Measurements from ENCODE around the gene MSRB3.
"Not testable (repeated sequence)": the region's sequence is repeated elsewhere in the genome, so short reads cannot be mapped to it uniquely, and the experiment has no call there.

MSRB3 gene

DNA sequence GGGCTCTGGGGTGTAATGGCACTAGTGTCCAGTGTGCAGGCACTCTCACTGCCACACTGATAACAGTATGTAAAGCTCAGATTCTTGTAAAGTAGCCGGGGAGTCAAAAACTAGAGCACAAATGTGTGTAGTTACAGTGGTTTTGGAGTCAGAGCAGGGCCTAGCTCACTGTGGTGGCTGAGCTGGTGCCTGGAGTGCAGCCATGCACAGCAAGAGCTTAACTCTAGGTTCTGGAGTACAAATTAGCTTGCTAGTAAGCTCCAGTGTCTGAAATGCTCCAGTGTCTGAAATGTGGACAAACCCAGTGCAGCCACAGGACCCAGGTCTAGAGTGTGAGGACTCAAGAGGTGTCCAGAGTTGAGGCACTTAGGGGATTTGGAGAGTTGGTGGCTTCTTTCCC is 149.2 kb downstream of the MSRB3 start:
- ATAC-seq (no peak), DNase-seq (ENCODE audit: low spot score in 2 of 2) (no peak)
- Mint-ChIP-seq H3K27ac (no peak overlapping the region), H3K4me1 (no peaks in the 10 kb centered on the region), H3K9me3 (no peaks in the 10 kb centered on the region), H3K4me3 (no peak overlapping the region), H3K36me3 (no peaks in the 10 kb centered on the region)

DNA sequence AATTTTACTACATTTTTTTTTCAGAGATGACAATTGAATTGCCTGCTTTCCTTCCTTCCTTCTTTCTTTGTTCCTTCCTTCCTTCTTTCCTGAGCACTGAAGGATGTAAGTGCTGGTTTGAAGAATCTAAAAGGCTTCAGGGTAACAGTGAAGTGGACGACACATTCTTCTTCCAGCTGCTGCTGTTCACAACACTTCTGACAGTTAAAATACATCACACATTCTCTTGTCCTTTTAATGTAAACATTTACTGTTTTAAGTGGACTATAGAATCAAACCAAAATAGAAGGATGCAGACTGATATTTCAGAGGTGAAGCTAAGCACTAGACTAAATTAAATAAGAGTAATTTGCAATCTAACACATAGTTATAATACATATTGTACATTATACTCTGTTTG is 151.5 kb downstream of the MSRB3 start:
- no peak for DNase-seq (ENCODE audit: low spot score in 2 of 2)
- Mint-ChIP-seq H3K9me3 (peaks cover 3% of the 10 kb centered on the region), H3K36me3 (no peaks in the 10 kb centered on the region), H3K4me3 (no peak overlapping the region), H3K4me1 (no peaks in the 10 kb centered on the region), H3K27ac (no peak overlapping the region)
- no peak for ATAC-seq

DNA sequence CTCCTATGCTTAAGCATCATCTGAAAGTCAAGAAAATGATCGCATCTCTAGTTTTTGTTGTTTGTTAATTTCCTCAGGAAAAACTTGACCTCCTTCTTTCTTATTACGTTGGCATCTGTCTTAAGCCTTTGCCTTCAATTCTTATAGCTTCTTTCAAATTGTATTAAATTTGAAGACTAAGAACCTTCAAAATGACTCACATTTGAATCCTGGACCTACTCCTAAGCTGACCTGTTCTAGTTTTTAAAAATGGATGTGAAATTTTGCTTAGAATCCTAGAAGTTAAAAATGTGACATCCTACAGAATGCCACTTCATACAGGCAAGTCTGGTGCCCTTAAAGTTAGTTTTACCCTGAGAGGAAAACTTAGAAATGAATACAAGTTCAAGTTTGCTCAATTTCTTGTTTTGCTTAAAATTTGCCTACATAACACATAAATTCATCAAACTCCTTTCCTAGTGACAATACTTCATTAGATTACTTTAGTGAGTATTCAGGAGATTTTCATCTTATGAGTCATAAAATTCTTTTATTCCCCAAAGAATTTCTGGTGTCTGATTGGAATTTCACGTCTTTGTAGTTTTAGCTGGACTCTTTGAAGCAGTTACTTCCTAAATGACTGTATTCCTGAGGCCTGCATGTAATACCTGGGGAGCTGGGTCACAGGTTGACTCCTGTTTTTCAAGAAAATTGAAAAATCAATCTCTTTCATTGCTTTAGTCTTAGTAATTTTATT is 152.3 kb downstream of the MSRB3 start:
- Mint-ChIP-seq H3K9me3 (peaks cover 3% of the 10 kb centered on the region), H3K4me1 (no peaks in the 10 kb centered on the region), H3K4me3 (no peak overlapping the region), H3K27ac (no peak overlapping the region), H3K36me3 (no peaks in the 10 kb centered on the region)
- DNase-seq (ENCODE audit: low spot score in 2 of 2) (no peak), ATAC-seq (no peak)

DNA sequence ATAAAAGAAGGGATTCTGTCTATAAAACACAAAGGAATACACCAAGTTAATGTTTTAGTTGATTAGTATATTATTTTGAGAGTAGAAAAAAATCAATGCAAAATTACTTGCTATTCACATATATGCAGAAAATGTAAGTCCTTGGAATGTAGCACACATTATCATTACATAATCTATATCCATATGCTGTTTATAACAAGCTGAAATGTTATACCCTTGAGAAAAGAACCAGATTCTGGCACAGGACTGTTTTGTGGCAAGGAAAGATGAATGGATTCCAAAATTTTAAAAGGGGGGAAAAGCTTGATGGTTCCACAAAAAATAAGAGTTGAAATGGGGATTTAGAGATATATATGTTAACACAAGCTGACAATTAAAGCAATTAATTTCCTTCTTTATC is 153.6 kb downstream of the MSRB3 start:
- H3K9me3 Mint-ChIP-seq, result peaks cover 3% of the 10 kb centered on the region
- no peak overlapping the region for H3K27ac Mint-ChIP-seq
- ATAC-seq (no peak), DNase-seq (ENCODE audit: low spot score in 2 of 2) (no peak)
- no peaks in the 10 kb centered on the region for H3K4me1 Mint-ChIP-seq
- H3K4me3 Mint-ChIP-seq, result no peak overlapping the region
- H3K36me3 Mint-ChIP-seq, result no peaks in the 10 kb centered on the region

DNA sequence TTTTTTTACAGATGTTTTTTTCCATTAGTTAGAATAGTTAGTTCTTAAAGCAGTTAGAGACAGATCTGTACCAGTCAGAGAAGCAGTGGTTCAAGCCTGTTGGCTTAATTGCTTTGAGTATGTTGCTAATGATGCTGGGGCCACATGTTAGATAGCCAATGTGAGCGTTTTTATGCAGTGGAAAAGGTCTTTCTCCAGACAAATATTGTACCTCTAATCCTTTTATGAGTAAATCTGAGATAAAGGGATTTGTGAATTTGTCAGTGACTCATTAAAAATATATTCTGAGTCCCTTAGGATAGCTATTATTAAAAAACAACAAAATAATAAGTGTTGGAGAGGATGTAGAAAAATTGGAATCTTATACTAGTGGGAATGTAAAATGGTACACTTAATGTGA is 154.2 kb downstream of the MSRB3 start:
- no peaks in the 10 kb centered on the region for H3K4me1 Mint-ChIP-seq
- DNase-seq (ENCODE audit: low spot score in 2 of 2), result no peak
- H3K27ac Mint-ChIP-seq, result no peak overlapping the region
- H3K9me3 Mint-ChIP-seq, result peaks cover 3% of the 10 kb centered on the region
- no peak overlapping the region for H3K4me3 Mint-ChIP-seq
- no peaks in the 10 kb centered on the region for H3K36me3 Mint-ChIP-seq
- ATAC-seq, result no peak

DNA sequence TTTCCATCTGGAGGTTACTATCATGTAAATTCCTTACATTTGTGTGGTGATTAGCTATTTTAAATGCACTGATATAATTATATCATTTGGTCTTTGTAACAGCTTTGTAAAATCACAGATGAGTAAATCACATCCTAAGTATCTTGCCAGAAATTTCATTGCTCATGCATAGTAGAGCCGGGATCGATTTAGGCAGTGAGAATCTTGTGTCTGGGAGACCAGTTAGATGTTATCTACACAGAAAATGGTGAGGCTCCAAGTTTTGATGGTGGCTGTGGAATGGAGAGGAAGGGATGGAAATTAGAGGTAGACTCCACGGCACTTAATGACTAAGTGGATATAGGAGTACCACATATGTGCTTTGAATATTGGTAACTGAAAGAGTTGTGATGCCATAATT is 156.3 kb downstream of the MSRB3 start:
- DNase-seq (ENCODE audit: low spot score in 2 of 2) (no peak), ATAC-seq (no peak)
- H3K36me3 Mint-ChIP-seq, result no peaks in the 10 kb centered on the region
- no peak overlapping the region for H3K27ac Mint-ChIP-seq
- peaks cover 3% of the 10 kb centered on the region for H3K9me3 Mint-ChIP-seq
- H3K4me3 Mint-ChIP-seq, result no peak overlapping the region
- H3K4me1 Mint-ChIP-seq, result no peaks in the 10 kb centered on the region

GRCh38 chr12:65443038-65443437 is 164.6 kb downstream of the MSRB3 start:
- Mint-ChIP-seq H3K4me3 (no peak overlapping the region), H3K27ac (no peak overlapping the region), H3K4me1 (no peaks in the 10 kb centered on the region), H3K36me3 (no peaks in the 10 kb centered on the region), H3K9me3 (peaks cover 2% of the 10 kb centered on the region)
- DNase-seq (ENCODE audit: low spot score in 2 of 2), result no peak
- ATAC-seq, result no peak

- peaks cover 2% of the 10 kb centered on the region for H3K9me3 Mint-ChIP-seq
- no peak for DNase-seq (ENCODE audit: low spot score in 2 of 2)
- no peaks in the 10 kb centered on the region for H3K4me1 Mint-ChIP-seq
- no peaks in the 10 kb centered on the region for H3K36me3 Mint-ChIP-seq
- H3K4me3 Mint-ChIP-seq, result no peak overlapping the region
- ATAC-seq, result no peak
- H3K27ac Mint-ChIP-seq, result no peak overlapping the region
These were observed 166.5 kb downstream of the MSRB3 start for GRCh38 chr12:65444996-65445395.

- Mint-ChIP-seq H3K4me3 (no peak overlapping the region), H3K4me1 (no peaks in the 10 kb centered on the region), H3K9me3 (peaks cover 2% of the 10 kb centered on the region), H3K27ac (no peak overlapping the region), H3K36me3 (no peaks in the 10 kb centered on the region)
- ATAC-seq, result no peak
- DNase-seq (ENCODE audit: low spot score in 2 of 2), result no peak
These were observed 168.4 kb downstream of the MSRB3 start for GRCh38 chr12:65446901-65447300.

GRCh38 chr12:65449400-65449799 is 170.9 kb downstream of the MSRB3 start:
- DNase-seq (ENCODE audit: low spot score in 2 of 2), result no peak
- no peak overlapping the region for H3K27ac Mint-ChIP-seq

GRCh38 chr12:65450625-65451024 is 172.1 kb downstream of the MSRB3 start:
- Mint-ChIP-seq H3K9me3 (no peaks in the 10 kb centered on the region), H3K36me3 (no peaks in the 10 kb centered on the region), H3K4me3 (no peak overlapping the region), H3K27ac (no peak overlapping the region), H3K4me1 (no peaks in the 10 kb centered on the region)
- DNase-seq (ENCODE audit: low spot score in 2 of 2) (no peak), ATAC-seq (no peak)

More at GRCh38 chr12:65449400-65449799, 170.9 kb downstream of the MSRB3 start:
- H3K4me1 Mint-ChIP-seq, result no peaks in the 10 kb centered on the region
- no peak overlapping the region for H3K4me3 Mint-ChIP-seq
- ATAC-seq, result no peak
- H3K36me3 Mint-ChIP-seq, result no peaks in the 10 kb centered on the region
- peaks cover 2% of the 10 kb centered on the region for H3K9me3 Mint-ChIP-seq

GRCh38 chr12:65454115-65454787 is 175.8 kb downstream of the MSRB3 start:
- H3K36me3 Mint-ChIP-seq, result no peaks in the 10 kb centered on the region
- no peak for DNase-seq (ENCODE audit: low spot score in 2 of 2)
- H3K4me3 Mint-ChIP-seq, result no peak overlapping the region
- ATAC-seq, result no peak
- peaks cover 2% of the 10 kb centered on the region for H3K9me3 Mint-ChIP-seq
- no peak overlapping the region for H3K27ac Mint-ChIP-seq
- no peaks in the 10 kb centered on the region for H3K4me1 Mint-ChIP-seq

DNA sequence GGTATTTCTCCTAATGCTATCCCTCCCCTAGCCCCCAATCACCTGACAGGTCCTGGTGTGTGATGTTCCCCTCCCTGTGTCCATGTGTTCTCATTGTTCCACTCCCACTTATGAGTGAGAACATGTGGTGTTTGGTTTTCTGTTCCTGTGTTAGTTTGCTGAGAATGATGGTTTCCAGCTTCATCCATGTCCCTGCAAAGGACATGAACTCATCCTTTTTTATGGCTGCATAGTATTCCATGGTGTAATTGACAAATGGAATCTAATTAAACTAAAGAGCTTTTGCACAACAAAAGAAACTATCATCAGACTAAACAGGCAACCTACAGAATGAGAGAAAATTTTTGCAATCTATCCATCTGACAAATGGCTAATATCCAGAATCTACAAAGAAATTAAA is 178.9 kb downstream of the MSRB3 start:
- H3K27ac Mint-ChIP-seq; H3K4me3 Mint-ChIP-seq; DNase-seq (ENCODE audit: low spot score in 2 of 2): not testable (repeated sequence)

DNA sequence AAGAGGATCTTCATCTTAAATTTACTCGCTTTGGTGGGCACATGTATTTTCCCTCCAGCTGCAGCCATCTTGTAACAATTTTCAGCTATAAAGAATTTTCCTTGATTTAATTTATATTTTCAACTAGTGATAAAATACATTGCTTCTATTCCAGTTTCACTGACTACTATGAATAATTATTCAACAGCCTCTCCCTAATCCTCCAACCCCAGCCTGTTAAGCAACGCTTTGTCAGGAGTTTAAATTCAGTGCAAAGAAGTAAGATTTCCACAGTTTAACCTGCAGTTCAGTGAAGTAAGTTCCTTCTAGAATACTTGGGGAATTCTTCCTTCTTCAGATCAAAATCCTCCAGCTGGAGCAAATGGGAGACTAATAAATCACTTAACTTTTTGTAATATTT is 180.2 kb downstream of the MSRB3 start:
- Mint-ChIP-seq H3K4me3 (no peak overlapping the region), H3K27ac (no peak overlapping the region), H3K9me3 (peaks cover 4% of the 10 kb centered on the region), H3K4me1 (no peaks in the 10 kb centered on the region), H3K36me3 (no peaks in the 10 kb centered on the region)
- DNase-seq (ENCODE audit: low spot score in 2 of 2), result no peak
- no peak for ATAC-seq

More for the DNA sequence above, 178.9 kb downstream of the MSRB3 start:
- not testable (repeated sequence) for H3K9me3 Mint-ChIP-seq, ATAC-seq, H3K4me1 Mint-ChIP-seq, H3K36me3 Mint-ChIP-seq

DNA sequence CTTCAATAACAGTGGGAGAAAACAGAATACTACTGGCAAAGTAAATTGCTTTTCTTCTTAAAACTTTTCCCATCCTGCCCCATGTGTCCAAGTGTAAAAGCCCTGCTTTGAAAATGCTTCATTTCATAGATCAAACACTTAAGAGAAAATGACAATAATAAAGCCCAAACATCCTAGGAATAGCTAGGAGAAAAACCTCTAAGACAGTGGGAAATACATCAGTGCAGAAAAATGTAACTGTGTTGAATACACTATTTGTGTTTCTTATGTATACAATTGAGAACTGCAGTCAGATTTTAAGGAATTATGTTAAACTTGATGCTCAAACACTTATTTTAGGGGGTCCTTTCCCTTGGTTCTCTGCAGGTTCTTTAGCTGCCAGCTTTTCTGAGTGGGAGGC is 181.1 kb downstream of the MSRB3 start:
- Mint-ChIP-seq H3K27ac (no peak overlapping the region), H3K4me1 (no peaks in the 10 kb centered on the region), H3K36me3 (no peaks in the 10 kb centered on the region), H3K4me3 (no peak overlapping the region), H3K9me3 (peaks cover 4% of the 10 kb centered on the region)
- ATAC-seq (no peak), DNase-seq (ENCODE audit: low spot score in 2 of 2) (no peak)

GRCh38 chr12:65460063-65460462 is 181.6 kb downstream of the MSRB3 start:
- ATAC-seq, result no peak
- H3K9me3 Mint-ChIP-seq, result peaks cover 4% of the 10 kb centered on the region

More at GRCh38 chr12:65460063-65460462, 181.6 kb downstream of the MSRB3 start:
- Mint-ChIP-seq H3K4me3 (no peak overlapping the region), H3K36me3 (no peaks in the 10 kb centered on the region), H3K27ac (no peak overlapping the region), H3K4me1 (no peaks in the 10 kb centered on the region)
- no peak for DNase-seq (ENCODE audit: low spot score in 2 of 2)
